Glomerular visceral epithelial cell (primary cell): ENCODE measurements around the gene THEM4.
"Not testable (repeated sequence)": the region's sequence is repeated elsewhere in the genome, so short reads cannot be mapped to it uniquely, and the experiment has no call there.

ENCODE experiments used
- DNase-seq: peaks from one replicate; pipeline ENCODE4 v3.0.0-alpha.2; 2016; ENCODE audit errors: extremely low spot score

THEM4 gene

GRCh38 chr1:151935154-151935553, 25.8 kb upstream of the THEM4 start:
- peak; percentile 26 for DNase-seq

- DNase-seq, result peak; percentile 72
Observed at GRCh38 chr1:151934048-151934493, 24.8 kb upstream of the THEM4 start.

- no peak for DNase-seq
Observed at GRCh38 chr1:151924691-151925587, 15.6 kb upstream of the THEM4 start.

- DNase-seq, result no peak
Observed at GRCh38 chr1:151923422-151923821, 14.1 kb upstream of the THEM4 start.

GRCh38 chr1:151920149-151920548, 10.8 kb upstream of the THEM4 start:
- DNase-seq, result no peak

- no peak for DNase-seq
Observed at GRCh38 chr1:151918819-151919610, 9.7 kb upstream of the THEM4 start.

GRCh38 chr1:151918156-151918555, 8.8 kb upstream of the THEM4 start:
- no peak for DNase-seq

- no peak for DNase-seq
Observed at GRCh38 chr1:151916726-151917370, 7.5 kb upstream of the THEM4 start.

GRCh38 chr1:151915061-151915686, 5.9 kb upstream of the THEM4 start:
- DNase-seq, result no peak

- DNase-seq, result no peak
Observed at GRCh38 chr1:151914076-151914475, 4.8 kb upstream of the THEM4 start.

- DNase-seq, result no peak
Observed at GRCh38 chr1:151912973-151913372, 3.7 kb upstream of the THEM4 start.

GRCh38 chr1:151908228-151908691, 1.1 kb downstream of the THEM4 start:
- DNase-seq, result no peak

- DNase-seq, result no peak
Observed at GRCh38 chr1:151907363-151908139, 1.8 kb downstream of the THEM4 start.

- DNase-seq, result not testable (repeated sequence)
Observed at GRCh38 chr1:151906324-151906645, 3.0 kb downstream of the THEM4 start.

- not testable (repeated sequence) for DNase-seq
Observed at GRCh38 chr1:151905443-151906323, 3.6 kb downstream of the THEM4 start.

- no peak for DNase-seq
Observed at GRCh38 chr1:151905070-151905442, 4.3 kb downstream of the THEM4 start.

- no peak for DNase-seq
Observed at GRCh38 chr1:151902858-151903257, 6.5 kb downstream of the THEM4 start.

- DNase-seq, result not testable (repeated sequence)
Observed at GRCh38 chr1:151900804-151901203, 8.5 kb downstream of the THEM4 start.

GRCh38 chr1:151898519-151898991, 10.8 kb downstream of the THEM4 start:
- DNase-seq, result peak; percentile 19

- peak; percentile 15 for DNase-seq
Observed at GRCh38 chr1:151897991-151898431, 11.3 kb downstream of the THEM4 start.
